ENCODE data around the gene GDPD5.

GDPD5 gene

GRCh38 chr11:75525433-75526191 is at the start of gene GDPD5:
GDPD5 (minus strand) TSS chr11:75525941; CDS start chr11:75477735, 48,206 bp downstream.
- peak; percentile 76 to 79 for DNase-seq (ENCODE audit: low read depth in 2 of 2)

- no peak for DNase-seq (ENCODE audit: low read depth in 2 of 2)
These were observed 49.2 kb upstream of the GDPD5 start for GRCh38 chr11:75574698-75575602.

GRCh38 chr11:75572744-75573143 is 47.0 kb upstream of the GDPD5 start:
- DNase-seq (ENCODE audit: low read depth in 2 of 2), result no peak

GRCh38 chr11:75571625-75572024 is 45.9 kb upstream of the GDPD5 start:
- no peak for DNase-seq (ENCODE audit: low read depth in 2 of 2)

GRCh38 chr11:75570559-75571139 is 44.9 kb upstream of the GDPD5 start:
- DNase-seq (ENCODE audit: low read depth in 2 of 2), result no peak

GRCh38 chr11:75568616-75569219 is 43.0 kb upstream of the GDPD5 start:
- no peak for DNase-seq (ENCODE audit: low read depth in 2 of 2)

GRCh38 chr11:75567971-75568370 is 42.2 kb upstream of the GDPD5 start:
- DNase-seq (ENCODE audit: low read depth in 2 of 2), result no peak

- DNase-seq (ENCODE audit: low read depth in 2 of 2), result no peak
These were observed 41.1 kb upstream of the GDPD5 start for GRCh38 chr11:75566763-75567279.

- DNase-seq (ENCODE audit: low read depth in 2 of 2), result no peak
These were observed 40.4 kb upstream of the GDPD5 start for GRCh38 chr11:75565916-75566762.

GRCh38 chr11:75565221-75565814 is 39.6 kb upstream of the GDPD5 start:
- DNase-seq (ENCODE audit: low read depth in 2 of 2), result no peak

GRCh38 chr11:75563978-75564552 is 38.3 kb upstream of the GDPD5 start:
- no peak for DNase-seq (ENCODE audit: low read depth in 2 of 2)

- DNase-seq (ENCODE audit: low read depth in 2 of 2), result no peak
These were observed 37.8 kb upstream of the GDPD5 start for GRCh38 chr11:75563501-75563977.

- DNase-seq (ENCODE audit: low read depth in 2 of 2), result no peak
These were observed 37.2 kb upstream of the GDPD5 start for GRCh38 chr11:75562836-75563484.

GRCh38 chr11:75562048-75562835 is 36.5 kb upstream of the GDPD5 start, which contains the start of gene SERPINH1:
SERPINH1 (plus strand) TSS chr11:75562253; CDS start chr11:75566350, 4,097 bp downstream.
- DNase-seq (ENCODE audit: low read depth in 2 of 2), result peak; percentile 59 to 75

GRCh38 chr11:75561426-75562047 is 35.8 kb upstream of the GDPD5 start:
- DNase-seq (ENCODE audit: low read depth in 2 of 2), result no peak

- no peak for DNase-seq (ENCODE audit: low read depth in 2 of 2)
These were observed 34.9 kb upstream of the GDPD5 start for GRCh38 chr11:75560644-75561043.

- DNase-seq (ENCODE audit: low read depth in 2 of 2), result no peak
These were observed 33.5 kb upstream of the GDPD5 start for GRCh38 chr11:75558939-75559843.
